GM10248 (cell line): ENCODE data around the gene RUVBL2.

ENCODE experiments used
- CTCF ChIA-PET: fragments of 300-600 bp; sonication (Branson Sonifier 250); formaldehyde crosslinking; extraction: SDS; loops from one replicate; lab custom pipeline; 2021; ENCODE audit warnings: antibody characterized with exemption; lab: Yijun Ruan, JAX
- POLR2A ChIA-PET: fragments of 350-650 bp; sonication (Branson Sonifier 250); formaldehyde crosslinking; extraction: SDS; loops from one replicate; lab custom pipeline; 2020; ENCODE audit warnings: antibody characterized with exemption; lab: Yijun Ruan, JAX
- DNase-seq: peaks from one replicate; pipeline ENCODE4 v3.0.0; 2012; ENCODE audit errors: extremely low spot score
- TF ChIP-seq, protein P1 (sequence below): IDR thresholded peaks from 2 replicates; pipeline ENCODE4 v1.5.1; 2012; ENCODE audit warnings: mild to moderate bottlenecking, low read depth; ENCODE audit errors: extremely low read depth, missing control alignments, control extremely low read depth

RUVBL2 gene

DNA sequence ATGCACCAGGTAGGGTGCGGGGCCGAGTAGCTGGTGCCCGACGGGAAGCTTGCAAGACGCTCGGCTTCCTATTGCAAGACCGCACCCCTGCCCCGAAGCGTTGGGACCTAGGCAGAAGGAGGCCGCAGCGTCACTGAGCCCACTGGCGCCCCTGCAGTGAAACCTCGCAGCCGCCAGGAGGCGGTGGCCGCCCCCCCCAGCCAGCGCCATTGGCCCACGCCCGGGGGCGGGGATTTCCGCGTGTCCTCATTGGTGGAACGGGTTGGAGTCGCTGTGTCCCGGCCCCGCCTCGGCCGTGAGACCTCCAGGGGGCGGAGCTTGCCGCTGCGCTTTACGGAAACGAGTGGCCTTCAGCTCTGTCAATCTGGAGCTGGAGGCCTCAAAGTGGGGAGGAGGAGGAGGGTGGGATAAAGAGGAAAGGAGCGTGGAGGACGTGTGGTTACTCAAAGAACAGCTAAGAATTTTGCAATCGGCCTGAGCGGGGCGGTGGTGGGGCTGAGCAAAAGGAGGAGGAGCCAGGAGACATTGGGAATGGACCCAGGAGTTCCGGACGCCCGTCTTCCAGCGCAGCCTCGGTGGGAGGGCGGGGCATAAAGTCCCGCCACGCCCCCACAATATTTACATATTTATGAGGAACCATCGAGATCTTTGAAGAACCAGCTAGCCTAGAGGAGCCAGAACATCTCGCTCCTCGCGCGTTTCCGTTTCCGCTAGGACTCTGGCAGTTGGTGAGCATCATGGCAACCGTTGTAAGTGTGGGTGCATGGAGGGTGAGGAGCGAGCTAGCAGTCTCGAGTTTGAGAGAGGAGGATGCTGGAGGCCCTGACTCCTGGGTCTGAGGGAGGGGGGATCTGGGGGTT lies at the start of gene RUVBL2, which contains the start of gene GYS1:
Gene RUVBL2 (plus strand): TSS at position 713 of the 860 bp plus-strand sequence. CDS start 25 bp downstream, at position 738.
Gene GYS1 (minus strand): TSS at position 135 of the 860 bp plus-strand sequence. CDS start 197 bp downstream, outside the sequence.
- peak; percentile 99 for DNase-seq
- POLR2A ChIA-PET, result interaction anchor here (0.6 to 2.3 kb wide), 19 partner anchors 8 to 374 kb away, joined by 3 to 29 read pairs (median 4); partner anchors contain the start of genes FTL, PPP1R15A, RPL18 and SPHK2
- TF ChIP-seq, protein P1, sequence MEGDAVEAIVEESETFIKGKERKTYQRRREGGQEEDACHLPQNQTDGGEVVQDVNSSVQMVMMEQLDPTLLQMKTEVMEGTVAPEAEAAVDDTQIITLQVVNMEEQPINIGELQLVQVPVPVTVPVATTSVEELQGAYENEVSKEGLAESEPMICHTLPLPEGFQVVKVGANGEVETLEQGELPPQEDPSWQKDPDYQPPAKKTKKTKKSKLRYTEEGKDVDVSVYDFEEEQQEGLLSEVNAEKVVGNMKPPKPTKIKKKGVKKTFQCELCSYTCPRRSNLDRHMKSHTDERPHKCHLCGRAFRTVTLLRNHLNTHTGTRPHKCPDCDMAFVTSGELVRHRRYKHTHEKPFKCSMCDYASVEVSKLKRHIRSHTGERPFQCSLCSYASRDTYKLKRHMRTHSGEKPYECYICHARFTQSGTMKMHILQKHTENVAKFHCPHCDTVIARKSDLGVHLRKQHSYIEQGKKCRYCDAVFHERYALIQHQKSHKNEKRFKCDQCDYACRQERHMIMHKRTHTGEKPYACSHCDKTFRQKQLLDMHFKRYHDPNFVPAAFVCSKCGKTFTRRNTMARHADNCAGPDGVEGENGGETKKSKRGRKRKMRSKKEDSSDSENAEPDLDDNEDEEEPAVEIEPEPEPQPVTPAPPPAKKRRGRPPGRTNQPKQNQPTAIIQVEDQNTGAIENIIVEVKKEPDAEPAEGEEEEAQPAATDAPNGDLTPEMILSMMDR, result peak; percentile 91
- CTCF ChIA-PET, result interaction anchor here (0.6 to 4.5 kb wide), 43 partner anchors 10 to 477 kb away, joined by 3 to 129 read pairs (median 4); partner anchors contain the start of genes DHDH, FTL, LIN7B and NUCB1

DNA sequence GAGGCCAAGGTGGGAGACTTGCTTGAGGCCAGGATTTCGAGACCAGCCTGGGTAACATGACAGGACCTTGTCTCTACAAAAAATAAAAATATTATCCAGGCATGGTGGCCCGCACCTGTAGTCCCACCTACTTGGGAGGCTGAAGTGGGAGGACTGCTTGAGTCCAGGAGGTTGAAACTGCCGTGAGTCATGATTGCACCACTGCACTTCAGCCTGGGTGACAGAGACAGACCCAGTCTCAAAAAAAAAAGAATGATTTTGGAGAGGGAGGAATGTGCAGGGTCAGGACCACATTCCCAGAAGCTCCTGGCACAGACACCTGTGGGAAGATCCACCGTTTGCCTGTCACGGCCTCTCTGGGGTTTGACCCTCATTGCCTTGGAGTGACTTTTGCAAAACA lies 48.3 kb upstream of the RUVBL2 start:
- ChIA-PET POLR2A (no interaction called here), CTCF (interaction anchor here (1.1 kb wide), 1 partner anchor 34 kb away, joined by 3 read pairs; no protein-coding TSS in a partner anchor)

DNA sequence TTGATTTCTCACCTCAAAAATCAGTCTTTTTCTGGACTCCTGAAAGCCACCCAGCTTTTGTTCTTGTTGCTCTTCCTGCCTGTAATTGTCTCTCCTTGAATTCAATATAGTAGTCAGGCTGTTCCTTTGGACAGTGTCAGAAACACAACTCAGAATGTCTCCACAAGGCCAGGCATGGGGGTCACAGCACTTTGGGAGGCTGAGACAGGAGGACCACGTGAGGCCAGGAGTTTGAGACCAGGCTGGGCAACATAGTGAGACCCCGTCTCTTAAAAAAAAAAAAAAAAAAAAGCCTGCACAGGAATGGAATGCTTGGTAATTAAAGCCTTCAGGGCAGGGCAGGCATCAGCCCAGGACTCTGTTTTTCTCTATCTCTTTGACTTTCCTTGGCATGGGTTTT lies 47.9 kb upstream of the RUVBL2 start:
- POLR2A ChIA-PET, result no interaction called here
- CTCF ChIA-PET, result no interaction called here

More for the DNA sequence above, 48.3 kb upstream of the RUVBL2 start:
- TF ChIP-seq, protein P1, result no peak
- no peak for DNase-seq

DNA sequence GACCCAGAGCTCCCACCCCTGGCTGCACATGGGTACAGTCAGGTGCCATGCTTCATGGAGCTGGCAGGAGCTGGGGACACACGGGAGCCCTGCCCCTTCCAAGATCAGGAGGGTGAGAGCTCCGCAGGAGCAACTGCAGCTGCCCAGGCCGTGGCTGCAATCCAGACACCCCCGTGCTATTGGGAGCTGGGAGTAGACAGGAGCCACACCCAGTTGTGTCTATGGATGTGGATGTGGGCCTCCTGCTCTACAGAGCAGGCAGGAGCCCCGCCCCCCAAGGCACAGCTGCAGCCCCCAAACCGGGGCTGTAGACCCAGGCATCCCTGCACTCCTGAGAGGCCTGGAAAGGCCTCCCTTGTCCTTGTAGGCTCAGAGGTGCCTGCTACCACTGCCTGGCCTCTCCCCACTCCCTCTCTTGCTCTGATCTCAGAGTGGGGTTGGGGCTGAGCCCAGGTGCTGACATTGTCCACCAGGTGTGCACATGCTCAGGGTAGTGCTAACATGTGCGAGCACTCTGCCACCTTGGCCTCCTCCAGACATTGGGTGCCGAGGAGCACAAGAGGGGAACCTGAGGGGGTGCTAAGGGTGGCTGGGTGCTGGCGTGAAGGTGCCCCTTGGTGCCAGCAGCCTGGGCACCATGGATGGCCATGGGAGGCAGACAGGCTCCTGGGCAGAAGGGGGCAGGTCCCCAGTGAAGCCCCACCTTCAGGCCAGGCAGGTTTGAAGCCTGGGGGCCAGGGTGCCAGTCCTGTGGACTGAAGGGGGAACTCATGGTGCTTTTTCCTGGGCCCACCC lies 47.0 kb upstream of the RUVBL2 start:
- CTCF ChIA-PET, result no interaction called here

More for the DNA sequence above, 47.9 kb upstream of the RUVBL2 start:
- DNase-seq, result no peak
- TF ChIP-seq, protein P1, result no peak

DNA sequence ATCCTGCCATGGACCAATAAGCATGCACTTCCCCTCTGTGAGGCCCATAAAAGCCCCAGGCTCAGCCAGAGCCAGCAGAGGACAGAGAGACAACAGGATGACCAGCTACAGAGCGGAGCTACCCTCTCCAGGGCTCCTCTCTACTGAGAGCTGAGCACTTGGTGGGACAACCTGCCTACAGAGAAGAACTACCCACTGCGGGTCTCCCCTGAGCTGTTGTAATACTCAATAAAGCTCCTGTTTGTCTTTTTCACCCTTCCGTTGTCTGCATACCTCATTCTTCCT lies 46.5 kb upstream of the RUVBL2 start:
- TF ChIP-seq, protein P1, result no peak
- no peak for DNase-seq
- ChIA-PET POLR2A (interaction anchor here (0.5 kb wide), 1 partner anchor 497 kb away, joined by 3 read pairs; no protein-coding TSS in a partner anchor), CTCF (no interaction called here)

More for the DNA sequence above, 47.0 kb upstream of the RUVBL2 start:
- POLR2A ChIA-PET, result no interaction called here
- TF ChIP-seq, protein P1, result no peak
- DNase-seq, result no peak

DNA sequence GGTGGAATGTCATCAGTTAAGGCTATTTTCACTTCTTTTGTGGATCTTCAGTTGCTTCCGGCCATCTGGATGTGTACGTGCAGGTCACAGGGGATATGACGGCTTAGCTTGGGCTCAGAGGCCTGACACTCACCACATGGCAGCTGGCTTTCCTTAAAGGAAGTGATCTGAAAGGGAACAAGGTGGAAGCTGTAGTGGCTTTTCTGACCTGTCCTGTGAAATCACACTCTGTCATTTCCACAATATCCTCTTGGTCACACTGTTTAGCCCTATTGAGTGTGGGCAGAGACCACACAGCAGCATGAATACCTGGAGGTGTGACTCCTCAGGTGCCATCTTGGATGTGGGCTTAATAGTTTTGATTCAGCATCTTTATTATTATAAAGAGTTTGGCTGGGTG lies 43.5 kb upstream of the RUVBL2 start:
- POLR2A ChIA-PET, result interaction anchor here (2.8 kb wide), 1 partner anchor 12 kb away, joined by 5 read pairs; no protein-coding TSS in a partner anchor
- CTCF ChIA-PET, result no interaction called here
- DNase-seq, result no peak
- TF ChIP-seq, protein P1, result no peak
